Activated CD8-positive, alpha-beta memory T cell treated with anti-CD3 and anti-CD28 coated beads, Interleukin-2, amount 10 ng/mL, durations not matched to agents 7 days and 5 days (primary cell): Measurements from ENCODE around the gene MPV17. TPM values are rescaled to one million over a fixed set of nuclear protein-coding genes. Genes with fewer than 3 reads are reported as not detected.
"Not testable (repeated sequence)": the region's sequence is repeated elsewhere in the genome, so short reads cannot be mapped to it uniquely, and the experiment has no call there.

ENCODE experiments used
- ATAC-seq: fragments of 150-1000 bp; cut with Tn5 transposase; one replicate; pipeline ENCODE4 v1.10.0; 2021; ENCODE audit warnings: moderate library complexity
- CTCF ChIA-PET: fragments of 350-600 bp; sonication (Branson Sonifier 250); formaldehyde crosslinking; loops from one replicate; lab custom pipeline; 2021; ENCODE audit warnings: antibody characterized with exemption; lab: Charles Lee
- DNase-seq: peaks from one replicate; pipeline ENCODE4 v3.0.0-alpha.2; 2020
- H3K27ac Mint-ChIP-seq: one replicate; pipeline ENCODE4 v1.8.0; 2021; ENCODE audit warnings: mild to moderate bottlenecking, mixed read lengths
- H3K27me3 Mint-ChIP-seq: one replicate; pipeline ENCODE4 v1.8.0; 2021; ENCODE audit warnings: mixed read lengths
- H3K36me3 Mint-ChIP-seq: one replicate; pipeline ENCODE4 v1.8.0; 2021; ENCODE audit warnings: mild to moderate bottlenecking, mixed read lengths
- H3K4me1 Mint-ChIP-seq: one replicate; pipeline ENCODE4 v1.8.0; 2021; ENCODE audit warnings: mixed read lengths
- H3K4me3 Mint-ChIP-seq: one replicate; pipeline ENCODE4 v1.8.0; 2021; ENCODE audit warnings: mild to moderate bottlenecking, moderate library complexity, mixed read lengths
- H3K9me3 Mint-ChIP-seq: one replicate; pipeline ENCODE4 v1.8.0; 2022; ENCODE audit warnings: low read depth, mixed read lengths
- total RNA-seq, 2 experiments: library from RNA; stranded (reverse); gene quantifications; one replicate each; pipeline ENCODE4 v1.2.3, GENCODE V29; 2021

MPV17 gene
- total RNA-seq, 2 experiments from 2014 or later, result 87.4 to 97.6 TPM

DNA sequence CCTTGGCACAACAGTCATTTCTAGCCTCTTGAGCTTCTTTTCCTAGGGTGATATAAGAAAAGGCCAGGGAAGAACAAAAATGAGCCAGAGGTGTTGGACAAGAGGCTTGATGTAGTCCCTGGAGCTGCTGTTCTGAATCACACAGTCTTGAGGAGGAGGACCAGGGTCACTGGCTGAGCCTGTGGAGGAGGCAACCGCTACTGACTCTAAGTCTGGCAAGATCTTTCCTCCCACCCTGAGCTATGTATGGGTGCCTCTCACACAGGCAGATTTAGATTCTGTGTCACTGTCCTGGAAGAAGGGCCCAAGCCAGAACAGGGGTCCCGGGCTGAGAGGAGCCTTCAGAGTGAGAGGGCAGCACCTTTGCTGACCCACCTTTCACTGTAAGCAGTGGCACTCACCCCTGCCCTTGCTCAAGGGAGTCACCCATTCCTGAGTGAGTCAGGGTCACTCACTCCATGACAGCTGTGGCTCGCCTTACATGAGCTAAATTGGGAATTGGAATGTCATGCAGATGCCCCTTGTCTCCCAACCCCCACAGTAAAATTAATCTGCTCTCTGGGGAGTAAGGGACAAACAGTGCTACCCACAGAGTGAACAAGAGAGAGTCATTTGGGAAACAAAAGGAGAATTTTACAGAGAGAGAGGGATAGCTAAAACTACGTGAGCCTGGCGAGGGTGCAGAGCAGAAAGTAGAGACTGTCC lies 40.9 kb downstream of the MPV17 start, which contains the start of gene TRIM54:
TRIM54 (plus strand) TSS at position 575 of the 705 bp plus-strand sequence. CDS start 303 bp downstream, outside the sequence.
- no peak within 1 kb of the TSS for H3K4me3 Mint-ChIP-seq
- no peaks in the 10 kb centered on the region for H3K36me3 Mint-ChIP-seq
- ATAC-seq (no peak), DNase-seq (no peak)
- H3K27me3 Mint-ChIP-seq, result peaks cover 52% of the 10 kb centered on the region
- H3K4me1 Mint-ChIP-seq, result peaks cover 10% of the 10 kb centered on the region
- no peak within 1 kb of the TSS for H3K27ac Mint-ChIP-seq
- CTCF ChIA-PET, result interaction anchor here (0.7 to 6.1 kb wide), 15 partner anchors 9 to 436 kb away, joined by 3 to 74 read pairs (median 10); partner anchors contain the start of genes PREB and SLC30A3
- H3K9me3 Mint-ChIP-seq, result no peaks in the 10 kb centered on the region

- Mint-ChIP-seq H3K27ac (no peak overlapping the region), H3K9me3 (no peaks in the 10 kb centered on the region), H3K4me1 (peaks cover 10% of the 10 kb centered on the region), H3K4me3 (no peak overlapping the region), H3K27me3 (peaks cover 50% of the 10 kb centered on the region), H3K36me3 (no peaks in the 10 kb centered on the region)
- CTCF ChIA-PET, result interaction anchor here (0.9 to 6.1 kb wide), 12 partner anchors 11 to 435 kb away, joined by 3 to 74 read pairs (median 22); partner anchors contain the start of gene SLC30A3
- DNase-seq, result no peak
- no peak for ATAC-seq
Measured at GRCh38 chr2:27281442-27281841, 41.5 kb downstream of the MPV17 start.

DNA sequence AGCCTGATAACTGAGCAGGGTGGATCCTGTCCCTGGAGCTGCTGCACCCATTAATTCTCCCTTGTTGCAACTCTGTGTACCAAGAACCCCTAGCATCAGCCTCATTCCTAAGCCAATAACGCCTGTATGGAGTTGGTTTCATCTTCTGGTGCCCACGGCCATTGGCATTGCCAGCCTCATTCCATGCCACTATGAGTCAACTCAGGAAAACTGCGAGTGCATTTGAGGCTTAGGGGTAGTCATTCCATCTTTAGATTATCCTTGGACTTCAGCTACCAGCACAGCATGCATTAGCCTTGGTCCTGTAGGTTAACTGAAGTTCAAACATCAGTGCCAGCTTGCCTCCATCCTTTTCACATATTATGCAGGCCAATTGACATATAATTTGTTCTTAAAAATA lies 42.1 kb downstream of the MPV17 start:
- CTCF ChIA-PET, result interaction anchor here (0.6 to 6.1 kb wide), 18 partner anchors 10 to 318 kb away, joined by 3 to 74 read pairs (median 10); partner anchors contain the start of genes ABHD1, KHK, MPV17 and SLC30A3
- H3K27me3 Mint-ChIP-seq, result peaks cover 48% of the 10 kb centered on the region
- no peaks in the 10 kb centered on the region for H3K9me3 Mint-ChIP-seq
- H3K27ac Mint-ChIP-seq, result no peak overlapping the region
- no peak for DNase-seq
- no peak for ATAC-seq
- peaks cover 10% of the 10 kb centered on the region for H3K4me1 Mint-ChIP-seq
- H3K36me3 Mint-ChIP-seq, result no peaks in the 10 kb centered on the region
- no peak overlapping the region for H3K4me3 Mint-ChIP-seq

DNA sequence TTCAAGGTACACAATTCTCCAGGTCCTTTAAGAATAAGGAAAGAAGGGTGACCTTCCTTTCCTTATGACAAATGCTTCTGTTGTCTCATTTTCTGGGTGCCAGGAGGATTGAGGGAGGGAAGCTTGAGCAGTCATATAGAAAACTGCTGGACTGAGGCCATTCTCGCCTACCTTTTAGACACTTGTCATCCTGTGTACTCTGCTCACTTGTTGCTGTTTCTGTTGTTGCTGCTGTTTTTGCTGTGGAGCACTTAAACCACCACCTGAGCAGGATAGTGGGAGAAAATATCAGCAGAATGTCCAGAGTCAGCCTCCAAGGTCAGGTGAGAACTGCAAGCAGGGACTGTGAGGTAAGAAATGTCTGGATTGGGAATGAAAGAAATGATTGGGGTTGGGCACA lies 44.9 kb downstream of the MPV17 start:
- Mint-ChIP-seq H3K4me1 (peaks cover 13% of the 10 kb centered on the region), H3K9me3 (no peaks in the 10 kb centered on the region), H3K36me3 (no peaks in the 10 kb centered on the region), H3K27ac (no peak overlapping the region), H3K4me3 (no peak overlapping the region), H3K27me3 (peaks cover 34% of the 10 kb centered on the region)
- DNase-seq (no peak), ATAC-seq (no peak)
- CTCF ChIA-PET, result interaction anchor here (0.7 to 5.6 kb wide), 7 partner anchors 13 to 316 kb away, joined by 3 to 65 read pairs (median 22); partner anchors contain the start of genes KHK and SLC30A3

- no peak for ATAC-seq
- H3K27ac Mint-ChIP-seq, result no peak within 1 kb of the TSS
- no peak for DNase-seq
- no peak within 1 kb of the TSS for H3K4me3 Mint-ChIP-seq
- peaks cover 18% of the 10 kb centered on the region for H3K27me3 Mint-ChIP-seq
- no peaks in the 10 kb centered on the region for H3K36me3 Mint-ChIP-seq
- H3K9me3 Mint-ChIP-seq, result no peaks in the 10 kb centered on the region
- H3K4me1 Mint-ChIP-seq, result peaks cover 14% of the 10 kb centered on the region
- CTCF ChIA-PET, result no interaction called here
Measured at GRCh38 chr2:27275211-27276150, 47.4 kb downstream of the MPV17 start, which contains the start of gene DNAJC5G. Gene DNAJC5G, plus strand, starts transcription at chr2:27275433. Its CDS starts 1,296 bp downstream, at chr2:27276729.

DNA sequence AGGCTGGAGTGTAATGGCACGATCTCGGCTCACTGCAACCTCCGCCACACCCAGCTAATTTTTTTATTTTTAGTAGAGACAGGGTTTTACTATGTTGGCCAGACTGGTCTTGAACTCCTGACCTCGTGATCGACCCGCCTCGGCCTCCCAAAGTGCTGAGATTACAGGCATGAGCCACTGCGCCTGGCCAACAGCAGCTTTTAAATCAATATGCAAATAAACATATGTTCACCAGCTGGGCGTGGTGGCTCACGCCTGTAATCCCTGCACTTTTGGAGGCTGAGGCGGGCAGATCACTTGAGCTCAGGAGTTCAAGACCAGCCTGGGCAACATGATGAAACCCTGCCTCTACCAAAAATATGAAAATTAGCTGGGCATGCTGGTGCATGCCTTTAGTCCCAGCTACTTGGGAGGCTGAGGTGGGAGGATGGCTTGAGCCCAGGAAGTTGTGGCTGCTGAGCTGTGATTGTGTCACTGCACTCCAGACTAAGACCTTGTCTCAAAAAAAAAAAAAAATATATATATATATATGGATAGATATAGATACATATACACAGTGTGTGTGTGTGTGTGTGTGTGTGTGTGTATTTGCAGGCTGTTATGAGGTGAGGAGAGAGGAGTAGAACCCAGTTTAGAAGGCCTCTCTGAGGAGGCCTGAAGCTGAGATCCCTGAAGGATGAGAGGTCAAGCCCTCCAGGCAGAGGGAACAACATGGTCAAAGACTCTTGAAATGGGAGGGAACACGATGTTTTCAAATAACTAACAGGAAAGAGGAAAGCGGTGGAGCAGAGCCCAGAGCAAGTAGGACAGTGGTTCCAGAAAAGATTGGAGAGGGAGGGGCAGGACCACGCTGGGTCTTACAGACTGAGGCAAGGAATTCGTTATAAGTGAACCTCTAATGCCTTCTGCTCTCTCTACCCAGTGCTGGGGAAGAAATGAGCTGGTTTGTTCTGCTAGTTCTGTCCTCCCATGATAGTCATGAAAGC lies 50.1 kb downstream of the MPV17 start:
- CTCF ChIA-PET, result interaction anchor here (0.9 to 2.6 kb wide), 8 partner anchors 8 to 311 kb away, joined by 3 to 10 read pairs (median 4); partner anchors contain the start of genes SLC30A3 and TRIM54
- ATAC-seq, H3K4me3 Mint-ChIP-seq, H3K27ac Mint-ChIP-seq, H3K4me1 Mint-ChIP-seq, H3K36me3 Mint-ChIP-seq, H3K9me3 Mint-ChIP-seq, DNase-seq: not testable (repeated sequence)
- peaks cover 26% of the 10 kb centered on the region for H3K27me3 Mint-ChIP-seq

GRCh38 chr2:27271631-27272340 lies 51.1 kb downstream of the MPV17 start:
- H3K36me3 Mint-ChIP-seq, result no peaks in the 10 kb centered on the region
- ATAC-seq (no peak), DNase-seq (no peak)
- no peaks in the 10 kb centered on the region for H3K9me3 Mint-ChIP-seq
- CTCF ChIA-PET, result interaction anchor here (0.6 to 3.2 kb wide), 8 partner anchors 9 to 173 kb away, joined by 3 to 19 read pairs (median 4); partner anchors contain the start of genes SLC30A3 and TRIM54
- peaks cover 4% of the 10 kb centered on the region for H3K4me1 Mint-ChIP-seq
- no peak overlapping the region for H3K4me3 Mint-ChIP-seq
- peaks cover 20% of the 10 kb centered on the region for H3K27me3 Mint-ChIP-seq
- no peak overlapping the region for H3K27ac Mint-ChIP-seq

DNA sequence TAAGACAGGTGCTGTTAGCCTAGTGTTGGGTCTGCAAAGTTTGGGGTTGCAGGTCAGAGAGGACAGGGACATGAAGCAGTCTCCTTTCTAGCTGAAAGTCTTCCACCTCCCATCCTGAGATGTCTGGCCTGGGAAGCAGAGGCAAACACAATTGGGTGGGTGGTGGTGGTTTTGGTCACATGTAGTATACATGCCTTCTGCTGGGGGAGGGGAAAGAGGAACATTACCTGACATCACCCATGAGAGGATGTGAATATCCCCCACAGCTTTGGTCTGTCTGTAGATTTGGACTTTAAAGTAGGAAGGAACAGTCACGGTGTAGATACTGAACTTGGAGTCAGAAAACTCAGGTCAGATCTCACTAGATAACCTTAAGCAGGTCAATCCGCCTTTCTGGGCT lies 52.2 kb downstream of the MPV17 start:
- Mint-ChIP-seq H3K9me3 (no peaks in the 10 kb centered on the region), H3K36me3 (no peaks in the 10 kb centered on the region), H3K4me3 (no peak overlapping the region), H3K27me3 (peaks cover 17% of the 10 kb centered on the region), H3K4me1 (peaks cover 4% of the 10 kb centered on the region), H3K27ac (no peak overlapping the region)
- DNase-seq, result no peak
- no peak for ATAC-seq
- CTCF ChIA-PET, result interaction anchor here (1.8 to 3.2 kb wide), 2 partner anchors 10 to 32 kb away, joined by 12 to 19 read pairs; partner anchors contain the start of gene TRIM54

DNA sequence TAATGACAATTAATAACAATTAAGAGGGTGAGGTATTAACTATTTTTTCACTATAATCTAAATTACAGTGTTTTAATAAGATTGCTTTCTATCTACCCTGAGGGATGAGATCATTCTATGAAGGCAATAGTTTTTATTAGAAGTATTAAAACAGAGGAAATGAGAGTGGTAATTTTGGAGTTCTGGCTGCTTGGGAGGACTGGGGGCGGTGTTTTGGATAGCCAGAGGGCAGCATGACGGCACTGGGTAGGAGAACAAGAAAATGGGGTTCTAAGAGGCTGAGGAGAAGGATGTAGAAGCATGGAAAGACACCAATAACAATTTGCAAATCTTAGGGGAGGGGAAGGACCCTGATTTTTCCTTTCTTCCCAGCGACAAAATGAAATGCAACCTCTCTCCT lies 52.8 kb downstream of the MPV17 start:
- Mint-ChIP-seq H3K36me3 (no peaks in the 10 kb centered on the region), H3K4me1 (peaks cover 8% of the 10 kb centered on the region), H3K9me3 (no peaks in the 10 kb centered on the region), H3K27ac (no peak overlapping the region), H3K27me3 (peaks cover 17% of the 10 kb centered on the region), H3K4me3 (no peak overlapping the region)
- no peak for ATAC-seq
- DNase-seq, result no peak
- CTCF ChIA-PET, result interaction anchor here (1.8 to 3.2 kb wide), 2 partner anchors 10 to 32 kb away, joined by 12 to 19 read pairs; partner anchors contain the start of gene TRIM54

GRCh38 chr2:27268296-27268695 lies 54.6 kb downstream of the MPV17 start:
- H3K36me3 Mint-ChIP-seq, ATAC-seq, H3K4me3 Mint-ChIP-seq, DNase-seq, CTCF ChIA-PET, H3K9me3 Mint-ChIP-seq, H3K27ac Mint-ChIP-seq: not testable (repeated sequence)
- Mint-ChIP-seq H3K4me1 (peaks cover 20% of the 10 kb centered on the region), H3K27me3 (peaks cover 28% of the 10 kb centered on the region)

GRCh38 chr2:27265536-27265870 lies 57.4 kb downstream of the MPV17 start:
- Mint-ChIP-seq H3K36me3 (no peaks in the 10 kb centered on the region), H3K4me1 (peaks cover 22% of the 10 kb centered on the region), H3K4me3 (no peak overlapping the region), H3K27ac (no peak overlapping the region), H3K9me3 (no peaks in the 10 kb centered on the region), H3K27me3 (peaks cover 43% of the 10 kb centered on the region)
- DNase-seq (no peak), ATAC-seq (no peak)
- CTCF ChIA-PET, result interaction anchor here (1.0 to 6.4 kb wide), 10 partner anchors 8 to 307 kb away, joined by 3 to 65 read pairs (median 4); partner anchors contain the start of gene TRIM54
